OCI-LY3 (cell line): Measurements from ENCODE around the gene TINCR.

Experiments used
- H2AFZ ChIP-seq: fragments of 200-600, 300-600 bp; shearing (Covaris generic); 2 replicates; pipeline ENCODE4 v1.6.0; 2014; ENCODE audit warnings: antibody characterized with exemption, low read depth, low read length
- H3K27ac ChIP-seq: fragments of 200-600, 300-600 bp; sonication (generic); 2 replicates; pipeline ENCODE4 v1.5.1; 2014; ENCODE audit warnings: mild to moderate bottlenecking, low read length, moderate library complexity, mixed read lengths
- H3K27me3 ChIP-seq: fragments of 200-600, 300-600 bp; sonication (generic); 2 replicates; pipeline ENCODE4 v1.6.1; 2014; ENCODE audit warnings: low read depth, low read length, mixed read lengths
- H3K36me3 ChIP-seq: fragments of 200-600, 300-600 bp; sonication (generic); replicated peaks from 2 replicates; pipeline ENCODE3; 2014; ENCODE audit warnings: low read depth, low read length, mixed read lengths
- H3K4me1 ChIP-seq: fragments of 300-600, 200-600 bp; sonication (generic); 2 replicates; pipeline ENCODE4 v1.6.1; 2014; ENCODE audit warnings: low read length, mixed read lengths
- H3K4me2 ChIP-seq: fragments of 200-600, 300-600 bp; sonication (generic); 2 replicates; pipeline ENCODE4 v1.6.1; 2014; ENCODE audit warnings: low read length, mixed read lengths
- H3K4me3 ChIP-seq: fragments of 300-600, 200-600 bp; sonication (generic); 2 replicates; pipeline ENCODE4 v1.5.1; 2014; ENCODE audit warnings: antibody characterized with exemption, mild to moderate bottlenecking, low read length, moderate library complexity
- H3K79me2 ChIP-seq: fragments of 300-600, 200-600 bp; shearing (Covaris generic); 2 replicates; pipeline ENCODE4 v1.6.1; 2014; ENCODE audit warnings: mild to moderate bottlenecking, low read length, mixed read lengths
- H3K9ac ChIP-seq: fragments of 300-600, 200-600 bp; shearing (Covaris generic); 2 replicates; pipeline ENCODE4 v1.6.0; 2014; ENCODE audit warnings: mild to moderate bottlenecking, low read length, moderate library complexity
- H3K9me3 ChIP-seq: fragments of 200-600, 300-600 bp; shearing (Covaris generic); 2 replicates; pipeline ENCODE4 v1.6.1; 2014; ENCODE audit warnings: low read length, mixed read lengths; ENCODE audit not compliant: insufficient read depth
- H4K20me1 ChIP-seq: fragments of 200-600, 300-600 bp; sonication (generic); 2 replicates; pipeline ENCODE4 v1.6.1; 2016; ENCODE audit warnings: low read length, mixed read lengths; ENCODE audit not compliant: insufficient read depth
- EZH2phosphoT487 ChIP-seq: fragments of 200-600 bp; shearing (Covaris generic); IDR thresholded peaks from 2 replicates; pipeline ENCODE4 v1.6.1; 2018; ENCODE audit warnings: antibody characterized with exemption, mixed run types, low read depth
- TF ChIP-seq, protein P1 (sequence below): fragments of 200-600, 300-600 bp; sonication (generic); IDR thresholded peaks from 2 replicates; pipeline ENCODE4 v1.5.1; 2014; ENCODE audit warnings: antibody characterized with exemption, low read length, low read depth

TINCR gene

DNA sequence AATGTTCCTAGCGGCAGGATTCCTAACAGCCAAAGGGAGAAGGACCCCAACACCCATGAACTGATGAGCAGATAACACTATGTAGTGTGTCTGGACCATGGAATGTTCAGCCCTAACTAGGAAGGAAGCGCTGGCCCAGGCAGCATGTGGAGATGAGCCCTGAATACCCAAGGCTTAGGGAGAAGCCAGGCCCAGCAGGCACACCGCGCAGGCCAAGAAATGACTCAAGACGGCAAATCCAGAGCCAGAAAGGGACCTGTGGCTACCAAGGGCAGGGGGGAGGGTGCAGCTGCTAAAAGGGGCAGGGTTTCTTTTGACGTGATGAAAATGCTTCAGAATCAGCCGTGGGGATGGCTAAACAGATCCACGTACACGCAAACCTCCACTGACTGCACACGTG is 20.7 kb upstream of the TINCR start:
- Histone ChIP-seq H3K4me1 (no peaks in the 10 kb centered on the region), H3K9ac (no peak overlapping the region), H3K27me3 (no peaks in the 10 kb centered on the region), H3K4me3 (no peak overlapping the region), H3K27ac (no peak overlapping the region), H3K4me2 (no peak overlapping the region), H3K79me2 (no peaks in the 10 kb centered on the region), H3K9me3 (no peaks in the 10 kb centered on the region), H4K20me1 (peaks cover 12% of the 10 kb centered on the region; the same call in 1 of the 2 replicates), H3K36me3 (peaks cover 65% of the 10 kb centered on the region), H2AFZ (no peak overlapping the region)
- no peak for TF ChIP-seq EZH2phosphoT487
- TF ChIP-seq, protein P1, sequence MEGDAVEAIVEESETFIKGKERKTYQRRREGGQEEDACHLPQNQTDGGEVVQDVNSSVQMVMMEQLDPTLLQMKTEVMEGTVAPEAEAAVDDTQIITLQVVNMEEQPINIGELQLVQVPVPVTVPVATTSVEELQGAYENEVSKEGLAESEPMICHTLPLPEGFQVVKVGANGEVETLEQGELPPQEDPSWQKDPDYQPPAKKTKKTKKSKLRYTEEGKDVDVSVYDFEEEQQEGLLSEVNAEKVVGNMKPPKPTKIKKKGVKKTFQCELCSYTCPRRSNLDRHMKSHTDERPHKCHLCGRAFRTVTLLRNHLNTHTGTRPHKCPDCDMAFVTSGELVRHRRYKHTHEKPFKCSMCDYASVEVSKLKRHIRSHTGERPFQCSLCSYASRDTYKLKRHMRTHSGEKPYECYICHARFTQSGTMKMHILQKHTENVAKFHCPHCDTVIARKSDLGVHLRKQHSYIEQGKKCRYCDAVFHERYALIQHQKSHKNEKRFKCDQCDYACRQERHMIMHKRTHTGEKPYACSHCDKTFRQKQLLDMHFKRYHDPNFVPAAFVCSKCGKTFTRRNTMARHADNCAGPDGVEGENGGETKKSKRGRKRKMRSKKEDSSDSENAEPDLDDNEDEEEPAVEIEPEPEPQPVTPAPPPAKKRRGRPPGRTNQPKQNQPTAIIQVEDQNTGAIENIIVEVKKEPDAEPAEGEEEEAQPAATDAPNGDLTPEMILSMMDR, result no peak

DNA sequence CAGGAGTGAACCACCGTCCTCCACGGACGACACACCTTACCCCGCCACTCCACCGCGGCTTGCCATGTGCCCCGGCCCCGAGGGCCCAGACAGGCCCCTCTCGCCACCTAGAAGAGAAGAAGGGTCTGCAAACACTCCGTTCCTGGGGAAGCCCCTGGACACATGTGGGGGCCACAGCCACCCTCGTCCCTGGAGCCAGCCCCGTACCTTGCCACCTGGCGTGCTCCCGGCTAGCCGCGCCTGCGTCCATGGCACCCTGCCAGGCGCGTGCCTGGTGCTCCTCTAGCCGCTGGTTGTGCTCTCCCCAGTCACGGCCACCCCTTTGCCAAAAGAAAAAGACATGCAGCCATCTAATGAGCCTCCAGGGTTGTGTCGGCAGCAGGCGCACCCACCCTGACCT is 19.9 kb upstream of the TINCR start:
- TF ChIP-seq, protein P1, result no peak
- TF ChIP-seq EZH2phosphoT487, result no peak
- peaks cover 62% of the 10 kb centered on the region for H3K36me3 ChIP-seq
- H3K4me2 ChIP-seq, result no peak overlapping the region
- H3K79me2 ChIP-seq, result no peaks in the 10 kb centered on the region
- no peak overlapping the region for H3K27ac ChIP-seq
- no peak overlapping the region for H2AFZ ChIP-seq
- H3K4me1 ChIP-seq, result no peaks in the 10 kb centered on the region
- no peak overlapping the region for H3K9ac ChIP-seq
- H4K20me1 ChIP-seq, result peaks cover 12% of the 10 kb centered on the region; the same call in 1 of the 2 replicates
- H3K27me3 ChIP-seq, result no peaks in the 10 kb centered on the region
- no peaks in the 10 kb centered on the region for H3K9me3 ChIP-seq
- no peak overlapping the region for H3K4me3 ChIP-seq

DNA sequence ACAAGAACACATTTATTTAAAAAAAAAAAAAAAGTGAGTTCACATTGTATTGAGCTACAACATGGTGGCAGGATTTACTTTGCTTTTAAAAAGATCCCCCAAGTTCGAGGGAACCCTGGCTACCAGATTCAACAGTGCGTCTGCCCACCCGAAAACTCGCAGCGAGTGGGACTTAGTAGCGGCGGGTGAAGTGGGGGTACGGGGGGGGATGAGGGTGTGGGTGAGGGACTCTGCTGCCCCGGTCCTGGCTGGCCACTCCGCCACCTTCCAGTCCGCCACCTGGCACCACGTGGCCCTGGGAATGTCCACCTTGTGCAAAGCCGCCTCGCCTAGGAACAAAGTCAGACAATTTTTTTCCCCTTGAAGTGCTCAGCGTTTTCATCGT is 19.3 kb upstream of the TINCR start:
- Histone ChIP-seq H3K79me2 (no peaks in the 10 kb centered on the region), H2AFZ (no peak overlapping the region), H3K4me1 (no peaks in the 10 kb centered on the region), H3K4me2 (no peak overlapping the region), H3K36me3 (peaks cover 56% of the 10 kb centered on the region), H4K20me1 (peaks cover 12% of the 10 kb centered on the region; the same call in 1 of the 2 replicates), H3K9me3 (no peaks in the 10 kb centered on the region), H3K9ac (no peak overlapping the region), H3K27ac (no peak overlapping the region), H3K4me3 (no peak overlapping the region), H3K27me3 (no peaks in the 10 kb centered on the region)
- TF ChIP-seq, protein P1, result no peak
- TF ChIP-seq EZH2phosphoT487, result no peak

DNA sequence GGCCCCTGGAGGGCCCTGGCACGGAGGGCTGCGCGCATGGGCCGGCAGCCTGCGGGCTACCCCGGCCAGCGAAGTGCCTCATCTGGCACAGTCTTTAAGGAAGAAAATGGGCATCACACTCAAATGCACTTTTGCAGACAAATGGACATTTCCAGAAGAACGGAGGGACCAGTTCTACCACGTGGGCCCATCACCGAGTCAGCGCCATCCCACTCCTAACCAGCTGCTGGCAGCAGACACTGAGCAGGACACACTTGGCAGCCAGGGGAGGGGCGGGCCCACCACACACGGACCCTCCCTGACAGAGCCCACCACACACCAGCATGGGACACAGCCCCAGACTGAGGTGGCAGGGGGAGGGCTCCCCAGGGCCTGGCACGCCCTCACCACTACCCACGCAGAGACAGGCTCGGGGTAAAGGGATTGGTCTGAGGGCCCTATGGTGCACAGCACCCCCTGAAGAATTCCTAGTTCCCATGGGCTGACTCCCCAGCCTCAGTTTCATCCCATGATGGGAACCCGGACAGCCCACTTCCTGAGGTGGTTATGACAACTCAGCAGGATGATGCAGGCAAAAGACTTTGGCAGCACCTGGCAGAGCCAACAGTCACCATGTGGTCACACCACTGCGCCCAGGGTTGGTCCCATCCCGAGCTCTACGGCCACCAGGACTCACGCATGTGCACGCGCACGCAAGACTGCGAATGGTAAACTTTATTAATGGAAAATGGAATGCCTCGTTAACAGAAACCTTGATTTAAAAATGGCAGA is 18.7 kb upstream of the TINCR start:
- H3K36me3 ChIP-seq, result peaks cover 50% of the 10 kb centered on the region
- no peak overlapping the region for H3K27ac ChIP-seq
- no peaks in the 10 kb centered on the region for H3K9me3 ChIP-seq
- H3K79me2 ChIP-seq, result no peaks in the 10 kb centered on the region
- H2AFZ ChIP-seq, result no peak overlapping the region
- H3K4me1 ChIP-seq, result no peaks in the 10 kb centered on the region
- no peak overlapping the region for H3K9ac ChIP-seq
- no peak overlapping the region for H3K4me3 ChIP-seq
- H3K27me3 ChIP-seq, result no peaks in the 10 kb centered on the region
- H4K20me1 ChIP-seq, result peaks cover 12% of the 10 kb centered on the region; the same call in 1 of the 2 replicates
- TF ChIP-seq EZH2phosphoT487, result no peak
- TF ChIP-seq, protein P1, result no peak
- no peak overlapping the region for H3K4me2 ChIP-seq
